Activated naive CD4-positive, alpha-beta T cell treated with anti-CD3 and anti-CD28 coated beads for 36 hours (primary cell): ENCODE data around the gene REV1. TPM values are rescaled to one million over a fixed set of nuclear protein-coding genes. Genes with fewer than 3 reads are reported as not detected.

ENCODE experiments used
- CTCF ChIA-PET: fragments of 350-600 bp; sonication (Branson Sonifier 250); formaldehyde crosslinking; loops from one replicate; lab custom pipeline; 2021; ENCODE audit warnings: antibody characterized with exemption; lab: Charles Lee
- DNase-seq: peaks from one replicate; pipeline ENCODE4 v3.0.0-alpha.2; 2020
- H3K27ac Mint-ChIP-seq: one replicate; pipeline ENCODE4 v1.8.0; 2021; ENCODE audit warnings: mild to moderate bottlenecking, mixed read lengths
- H3K27me3 Mint-ChIP-seq: one replicate; pipeline ENCODE4 v1.8.0; 2021; ENCODE audit warnings: low read depth, mixed read lengths
- H3K36me3 Mint-ChIP-seq: one replicate; pipeline ENCODE4 v1.8.0; 2021; ENCODE audit warnings: low read depth, mixed read lengths
- H3K4me1 Mint-ChIP-seq: one replicate; pipeline ENCODE4 v1.8.0; 2021; ENCODE audit warnings: low read depth, mixed read lengths
- H3K4me3 Mint-ChIP-seq: one replicate; pipeline ENCODE4 v1.8.0; 2021; ENCODE audit warnings: mild to moderate bottlenecking, moderate library complexity, mixed read lengths
- H3K9me3 Mint-ChIP-seq: one replicate; pipeline ENCODE4 v1.8.0; 2021; ENCODE audit warnings: mixed read lengths
- intact Hi-C: fragments of 100-400 bp; cut with micrococcal nuclease; formaldehyde crosslinking; loops from one replicate; pipeline ENCODE4 v1.15.1; 2023
- total RNA-seq, 2 experiments: library from RNA; stranded (reverse); gene quantifications; one replicate each; pipeline ENCODE4 v1.2.3, GENCODE V29; 2021

The REV1 gene
- total RNA-seq, 2 experiments from 2014 or later: 29.6 to 32.3 TPM

DNA sequence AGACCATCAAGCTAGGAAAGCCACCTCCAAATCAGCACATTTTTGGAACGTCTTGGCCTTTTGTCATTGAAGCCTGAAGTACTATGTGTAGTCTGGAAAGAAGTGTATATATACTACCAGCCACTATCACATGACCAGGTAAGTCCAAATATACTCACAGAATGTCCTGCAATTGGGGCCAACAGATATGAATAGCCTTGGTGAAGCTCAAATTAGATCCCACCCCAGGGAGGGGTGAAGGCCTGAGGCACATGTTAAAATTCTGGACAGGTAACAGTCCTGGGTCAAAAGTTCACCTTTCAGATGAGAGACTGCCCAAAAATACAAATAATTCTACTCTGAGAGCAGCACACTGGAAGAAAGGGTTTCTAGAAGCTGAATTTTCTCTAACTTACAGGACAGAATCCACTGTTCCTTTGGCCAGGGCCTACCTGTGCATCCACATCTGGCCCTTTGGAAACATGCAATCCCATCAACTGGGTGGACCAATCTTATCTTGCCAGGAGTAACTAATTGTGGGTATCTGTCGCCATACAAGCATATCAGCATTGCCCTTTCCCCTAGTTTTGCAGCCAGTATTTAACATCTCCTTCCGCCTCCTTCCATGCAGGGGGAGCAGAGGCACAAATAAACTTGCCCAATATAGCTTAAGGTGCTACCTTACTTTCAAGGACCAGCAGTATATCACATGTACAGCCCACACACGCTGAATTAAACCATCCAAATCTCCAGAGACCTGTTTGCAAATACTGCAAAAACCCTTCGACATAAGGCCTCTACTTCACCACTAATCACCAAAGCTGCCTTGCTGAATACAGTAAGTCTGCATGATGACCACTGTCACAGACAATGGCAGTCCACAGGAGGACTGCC, 84.8 kb downstream of the REV1 start:
- Mint-ChIP-seq H3K27ac (no peak overlapping the region), H3K27me3 (no peaks in the 10 kb centered on the region), H3K4me3 (no peak overlapping the region), H3K4me1 (peaks cover 8% of the 10 kb centered on the region), H3K36me3 (peaks cover 18% of the 10 kb centered on the region), H3K9me3 (no peaks in the 10 kb centered on the region)
- intact Hi-C loops: no loop called here
- DNase-seq: no peak
- CTCF ChIA-PET: no interaction called here

- CTCF ChIA-PET: interaction anchor here (0.9 kb wide), 1 partner anchor 224 kb away, joined by 3 read pairs; no protein-coding TSS in a partner anchor
- Mint-ChIP-seq H3K36me3 (peaks cover 20% of the 10 kb centered on the region), H3K27ac (peak overlapping the region; percentile 33), H3K27me3 (no peaks in the 10 kb centered on the region), H3K4me3 (no peak overlapping the region), H3K9me3 (no peaks in the 10 kb centered on the region), H3K4me1 (peaks cover 8% of the 10 kb centered on the region)
- no peak for DNase-seq
- intact Hi-C loops: no loop called here
Measured at GRCh38 chr2:99404039-99404796, 85.6 kb downstream of the REV1 start.

DNA sequence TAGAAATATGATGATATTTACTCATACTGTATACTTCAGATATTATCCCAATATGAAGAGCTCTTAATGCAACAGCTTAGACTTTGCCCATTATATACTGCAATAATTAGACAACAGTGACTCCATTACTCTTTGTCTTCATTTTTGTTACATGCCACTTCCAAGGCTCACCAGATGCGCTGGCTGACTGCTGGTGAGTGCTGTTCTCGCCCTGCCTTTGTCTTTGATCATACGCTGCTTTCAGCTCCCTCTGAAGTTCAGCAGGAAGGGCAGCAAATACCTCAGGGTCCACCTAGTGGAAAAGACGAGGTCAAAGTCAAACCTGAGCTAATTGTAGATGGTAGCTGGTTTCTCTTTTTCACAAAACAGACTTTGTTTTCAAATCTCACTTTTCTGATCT, 86.3 kb downstream of the REV1 start:
- intact Hi-C loops: loop anchor here (2.0 kb wide), 1 partner anchor 67 kb away; the partner anchor contains the start of genes EIF5B and TXNDC9
- Mint-ChIP-seq H3K27me3 (no peaks in the 10 kb centered on the region), H3K9me3 (no peaks in the 10 kb centered on the region), H3K4me3 (no peak overlapping the region), H3K36me3 (peaks cover 22% of the 10 kb centered on the region), H3K4me1 (peaks cover 8% of the 10 kb centered on the region), H3K27ac (peak overlapping the region; percentile 33)
- CTCF ChIA-PET: interaction anchor here (0.6 to 0.9 kb wide), 2 partner anchors 224 to 264 kb away, joined by 3 to 5 read pairs; no protein-coding TSS in a partner anchor
- DNase-seq: peak; percentile 19

DNA sequence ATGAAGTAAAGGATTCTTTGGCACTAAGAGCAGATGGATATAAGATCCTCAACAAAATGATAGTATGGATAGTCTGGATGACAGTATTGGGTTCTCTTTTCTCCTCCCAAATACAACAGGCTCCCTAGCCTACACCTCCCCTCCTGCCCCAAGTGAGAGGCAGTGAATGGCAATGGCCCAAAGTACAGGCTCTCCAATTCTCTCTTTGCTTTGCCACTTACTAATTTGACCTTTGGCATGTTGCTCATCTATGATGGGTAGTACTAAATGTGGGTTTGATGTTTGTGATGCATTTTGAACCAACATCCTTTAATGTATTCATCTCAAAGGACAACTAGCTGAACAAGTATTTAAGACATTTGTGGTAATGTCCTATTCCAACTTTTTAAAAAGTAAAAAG, 86.7 kb downstream of the REV1 start:
- peaks cover 8% of the 10 kb centered on the region for H3K4me1 Mint-ChIP-seq
- DNase-seq: no peak
- H3K27me3 Mint-ChIP-seq: no peaks in the 10 kb centered on the region
- CTCF ChIA-PET: interaction anchor here (0.6 to 0.9 kb wide), 2 partner anchors 223 to 264 kb away, joined by 3 to 5 read pairs; no protein-coding TSS in a partner anchor
- peaks cover 26% of the 10 kb centered on the region for H3K36me3 Mint-ChIP-seq
- intact Hi-C loops: loop anchor here (2.0 kb wide), 1 partner anchor 66 kb away; the partner anchor contains the start of genes EIF5B and TXNDC9
- H3K27ac Mint-ChIP-seq: peak overlapping the region; percentile 33
- H3K9me3 Mint-ChIP-seq: no peaks in the 10 kb centered on the region
- H3K4me3 Mint-ChIP-seq: no peak overlapping the region

GRCh38 chr2:99401841-99402240, 88.0 kb downstream of the REV1 start:
- Mint-ChIP-seq H3K27me3 (no peaks in the 10 kb centered on the region), H3K36me3 (peaks cover 30% of the 10 kb centered on the region), H3K9me3 (no peaks in the 10 kb centered on the region), H3K27ac (peak overlapping the region; percentile 48), H3K4me1 (peaks cover 6% of the 10 kb centered on the region), H3K4me3 (no peak overlapping the region)
- DNase-seq: no peak
- CTCF ChIA-PET: no interaction called here
- intact Hi-C loops: loop anchor here (2.0 kb wide), 1 partner anchor 65 kb away; the partner anchor contains the start of genes EIF5B and TXNDC9

- peak overlapping the region; percentile 43 for H3K27ac Mint-ChIP-seq
- DNase-seq: no peak
- no peak overlapping the region for H3K4me3 Mint-ChIP-seq
- H3K9me3 Mint-ChIP-seq: no peaks in the 10 kb centered on the region
- H3K36me3 Mint-ChIP-seq: peaks cover 30% of the 10 kb centered on the region
- CTCF ChIA-PET: interaction anchor here (0.5 to 1.8 kb wide), 3 partner anchors 8 to 25 kb away, joined by 3 to 4 read pairs (median 3); no protein-coding TSS in a partner anchor
- intact Hi-C loops: no loop called here
- H3K4me1 Mint-ChIP-seq: peaks cover 6% of the 10 kb centered on the region
- H3K27me3 Mint-ChIP-seq: no peaks in the 10 kb centered on the region
Measured at GRCh38 chr2:99399795-99400194, 90.0 kb downstream of the REV1 start.

DNA sequence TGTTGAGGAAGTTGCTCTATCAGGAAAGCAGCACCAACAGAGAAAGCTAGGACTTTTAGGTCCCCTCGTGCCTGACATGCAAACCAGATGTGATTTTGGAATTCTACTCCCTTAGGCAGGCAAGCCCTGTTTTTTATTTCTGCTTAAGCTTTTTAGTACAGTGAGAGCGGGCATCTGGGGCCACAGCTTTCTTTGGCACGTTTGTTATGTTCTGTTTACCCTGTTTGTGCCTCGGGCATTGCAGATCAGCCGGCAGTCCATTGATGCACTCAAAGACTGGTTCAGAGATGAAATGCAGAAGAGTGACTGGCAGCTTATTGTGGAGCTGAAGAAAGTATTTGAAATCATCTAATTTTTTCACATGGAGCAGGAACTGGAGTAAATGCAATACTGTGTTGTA, 90.8 kb downstream of the REV1 start:
- Mint-ChIP-seq H3K36me3 (peaks cover 26% of the 10 kb centered on the region), H3K27ac (no peak overlapping the region), H3K27me3 (no peaks in the 10 kb centered on the region), H3K9me3 (no peaks in the 10 kb centered on the region), H3K4me1 (peaks cover 6% of the 10 kb centered on the region), H3K4me3 (no peak overlapping the region)
- no peak for DNase-seq
- intact Hi-C loops: no loop called here
- CTCF ChIA-PET: interaction anchor here (1.8 kb wide), 1 partner anchor 9 kb away, joined by 4 read pairs; no protein-coding TSS in a partner anchor

GRCh38 chr2:99398303-99398702, 91.5 kb downstream of the REV1 start:
- peak overlapping the region; percentile 44 for H3K27ac Mint-ChIP-seq
- intact Hi-C loops: no loop called here
- H3K9me3 Mint-ChIP-seq: no peaks in the 10 kb centered on the region
- no peak overlapping the region for H3K4me3 Mint-ChIP-seq
- peaks cover 23% of the 10 kb centered on the region for H3K36me3 Mint-ChIP-seq
- no peak for DNase-seq
- H3K4me1 Mint-ChIP-seq: peaks cover 2% of the 10 kb centered on the region
- CTCF ChIA-PET: interaction anchor here (1.0 kb wide), 1 partner anchor 15 kb away, joined by 3 read pairs; no protein-coding TSS in a partner anchor
- no peaks in the 10 kb centered on the region for H3K27me3 Mint-ChIP-seq

DNA sequence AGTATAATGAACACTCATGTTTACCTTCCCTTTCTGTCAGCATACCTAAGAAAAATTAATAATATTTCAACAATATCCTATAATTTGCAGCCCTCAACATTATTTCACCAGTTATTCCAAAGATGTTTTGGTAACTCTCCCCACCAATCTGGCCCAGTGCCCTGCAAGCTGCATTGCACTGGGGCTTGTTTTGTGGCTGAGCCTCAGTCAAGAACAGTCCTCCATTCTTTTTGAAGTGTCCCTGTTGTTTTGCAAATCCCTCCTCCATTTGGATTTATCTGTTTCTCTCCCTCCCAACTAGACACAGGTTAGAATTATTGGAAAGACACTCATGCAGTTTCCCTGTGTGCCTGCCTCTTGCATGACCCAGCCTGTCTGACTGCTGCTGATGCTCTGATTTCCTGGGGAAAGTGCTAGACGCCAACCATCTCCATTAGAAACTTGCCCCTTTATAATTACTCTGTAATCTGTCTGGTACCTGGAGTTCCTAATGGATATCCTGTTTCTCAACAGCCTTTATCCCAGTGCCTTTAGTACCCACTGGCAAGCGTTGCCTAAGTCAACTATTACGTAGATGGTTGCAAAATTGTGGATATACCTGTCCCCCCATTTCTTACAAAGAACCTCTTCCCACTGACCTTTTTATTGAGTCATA, 92.4 kb downstream of the REV1 start:
- Mint-ChIP-seq H3K9me3 (no peaks in the 10 kb centered on the region), H3K27ac (peak overlapping the region; percentile 77), H3K4me3 (no peak overlapping the region), H3K27me3 (no peaks in the 10 kb centered on the region), H3K4me1 (no peaks in the 10 kb centered on the region), H3K36me3 (peaks cover 18% of the 10 kb centered on the region)
- no peak for DNase-seq
- CTCF ChIA-PET: interaction anchor here (1.0 kb wide), 1 partner anchor 15 kb away, joined by 3 read pairs; no protein-coding TSS in a partner anchor
- intact Hi-C loops: no loop called here

DNA sequence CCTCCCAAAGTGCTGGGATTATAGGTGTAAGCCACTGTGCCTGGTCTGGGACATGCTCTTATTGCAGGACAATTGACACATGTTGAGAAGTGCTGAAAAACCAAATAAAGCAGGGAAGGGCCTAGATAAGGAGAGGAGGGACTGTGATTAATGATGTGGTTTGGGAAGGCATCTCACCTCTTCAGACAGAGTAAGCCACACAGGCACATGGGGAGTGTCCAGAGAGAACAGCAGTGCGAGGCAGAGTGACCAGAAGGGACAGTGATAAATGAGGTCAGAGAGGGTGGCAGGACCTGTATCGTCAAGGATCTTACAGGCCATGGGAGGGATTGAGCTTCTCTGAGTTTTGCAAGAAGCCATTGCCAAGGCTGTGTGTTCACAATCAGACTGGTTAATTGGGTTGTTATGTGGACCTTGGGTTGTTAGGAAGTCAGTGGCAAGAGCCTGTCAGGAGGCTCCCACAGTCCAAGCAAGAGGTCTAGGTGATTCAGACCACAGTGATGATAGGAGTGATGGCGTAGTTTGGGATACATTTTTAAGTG, 94.2 kb downstream of the REV1 start:
- no peaks in the 10 kb centered on the region for H3K27me3 Mint-ChIP-seq
- CTCF ChIA-PET: no interaction called here
- H3K4me3 Mint-ChIP-seq: no peak overlapping the region
- intact Hi-C loops: no loop called here
- H3K27ac Mint-ChIP-seq: peak overlapping the region; percentile 62
- DNase-seq: no peak
- H3K4me1 Mint-ChIP-seq: no peaks in the 10 kb centered on the region
- no peaks in the 10 kb centered on the region for H3K9me3 Mint-ChIP-seq
- H3K36me3 Mint-ChIP-seq: peaks cover 24% of the 10 kb centered on the region

GRCh38 chr2:99389946-99390345, 99.9 kb downstream of the REV1 start:
- H3K27ac Mint-ChIP-seq: no peak overlapping the region
- peaks cover 20% of the 10 kb centered on the region for H3K36me3 Mint-ChIP-seq
- intact Hi-C loops: no loop called here
- no peaks in the 10 kb centered on the region for H3K27me3 Mint-ChIP-seq
- no peaks in the 10 kb centered on the region for H3K9me3 Mint-ChIP-seq
- H3K4me3 Mint-ChIP-seq: no peak overlapping the region
- CTCF ChIA-PET: no interaction called here
- no peaks in the 10 kb centered on the region for H3K4me1 Mint-ChIP-seq
- no peak for DNase-seq
